Fibroblast of lung (primary cell): ENCODE data around the gene TMEM8B.

Source experiments
- EZH2 ChIP-seq: IDR thresholded peaks from 2 replicates; pipeline ENCODE4 v1.5.1; 2012; ENCODE audit warnings: low read length, control low read depth, mild to moderate bottlenecking; ENCODE audit errors: missing control alignments
- TF ChIP-seq, protein P1 (sequence below), 2 donors: IDR thresholded peaks in 1 of 2; conservative IDR thresholded peaks in 1 of 2; 1 replicate in 1 of 2; 2 replicates in 1 of 2; pipeline ENCODE4 v1.5.1; 2011 to 2012; ENCODE audit warnings: low read length in 2 of 2, control low read depth in 1 of 2, inconsistent platforms in 1 of 2, low read depth in 1 of 2, mild to moderate bottlenecking in 1 of 2

- TF ChIP-seq, protein P1, sequence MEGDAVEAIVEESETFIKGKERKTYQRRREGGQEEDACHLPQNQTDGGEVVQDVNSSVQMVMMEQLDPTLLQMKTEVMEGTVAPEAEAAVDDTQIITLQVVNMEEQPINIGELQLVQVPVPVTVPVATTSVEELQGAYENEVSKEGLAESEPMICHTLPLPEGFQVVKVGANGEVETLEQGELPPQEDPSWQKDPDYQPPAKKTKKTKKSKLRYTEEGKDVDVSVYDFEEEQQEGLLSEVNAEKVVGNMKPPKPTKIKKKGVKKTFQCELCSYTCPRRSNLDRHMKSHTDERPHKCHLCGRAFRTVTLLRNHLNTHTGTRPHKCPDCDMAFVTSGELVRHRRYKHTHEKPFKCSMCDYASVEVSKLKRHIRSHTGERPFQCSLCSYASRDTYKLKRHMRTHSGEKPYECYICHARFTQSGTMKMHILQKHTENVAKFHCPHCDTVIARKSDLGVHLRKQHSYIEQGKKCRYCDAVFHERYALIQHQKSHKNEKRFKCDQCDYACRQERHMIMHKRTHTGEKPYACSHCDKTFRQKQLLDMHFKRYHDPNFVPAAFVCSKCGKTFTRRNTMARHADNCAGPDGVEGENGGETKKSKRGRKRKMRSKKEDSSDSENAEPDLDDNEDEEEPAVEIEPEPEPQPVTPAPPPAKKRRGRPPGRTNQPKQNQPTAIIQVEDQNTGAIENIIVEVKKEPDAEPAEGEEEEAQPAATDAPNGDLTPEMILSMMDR (conservative IDR thresholded peaks at IDR 0.05 in 1 of 2, IDR thresholded peaks at IDR 0.05 in 1 of 2; ENCODE audit: low read depth in 1 of 2, low read length in 2 of 2): no peak
- TF ChIP-seq EZH2: no peak
These were observed 39.5 kb upstream of the TMEM8B start for GRCh38 chr9:35789541-35789940.
